IPS-NIHi7 (cell line): Measurements from ENCODE around the gene COX11.

Experiments used
- DNase-seq: peaks from one replicate; pipeline ENCODE4 v3.0.0; 2012; ENCODE audit warnings: mixed read lengths; ENCODE audit errors: extremely low spot score

Gene COX11

GRCh38 chr17:54968262-54968987 lies at the start of gene COX11, which contains the start of gene STXBP4:
Gene COX11 (minus strand): TSS chr17:54968654. CDS start chr17:54968646, 8 bp downstream.
Gene STXBP4 (plus strand): TSS chr17:54968765. CDS start chr17:54986220, 17,455 bp downstream.
- DNase-seq: peak; percentile 94

- DNase-seq: peak; percentile 22
Measured at GRCh38 chr17:55005520-55005919, 37.1 kb upstream of the COX11 start.

- DNase-seq: no peak
Measured at GRCh38 chr17:55004484-55004883, 36.0 kb upstream of the COX11 start.

- DNase-seq: no peak
Measured at GRCh38 chr17:55002458-55002857, 34.0 kb upstream of the COX11 start.

GRCh38 chr17:54996441-54996840 lies 28.0 kb upstream of the COX11 start:
- DNase-seq: no peak

GRCh38 chr17:54992797-54993639 lies 24.6 kb upstream of the COX11 start:
- peak; percentile 44 for DNase-seq

- DNase-seq: no peak
Measured at GRCh38 chr17:54991567-54991966, 23.1 kb upstream of the COX11 start.

GRCh38 chr17:54990118-54990517 lies 21.7 kb upstream of the COX11 start:
- no peak for DNase-seq

- no peak for DNase-seq
Measured at GRCh38 chr17:54985476-54985875, 17.0 kb upstream of the COX11 start.

- DNase-seq: no peak
Measured at GRCh38 chr17:54983260-54983659, 14.8 kb upstream of the COX11 start.

GRCh38 chr17:54982399-54982798 lies 13.9 kb upstream of the COX11 start:
- DNase-seq: no peak

- no peak for DNase-seq
Measured at GRCh38 chr17:54980375-54980774, 11.9 kb upstream of the COX11 start.

- DNase-seq: no peak
Measured at GRCh38 chr17:54979657-54980056, 11.2 kb upstream of the COX11 start.

GRCh38 chr17:54977744-54978143 lies 9.3 kb upstream of the COX11 start:
- no peak for DNase-seq

- no peak for DNase-seq
Measured at GRCh38 chr17:54976316-54976715, 7.9 kb upstream of the COX11 start.

GRCh38 chr17:54974759-54975158 lies 6.3 kb upstream of the COX11 start:
- no peak for DNase-seq

- DNase-seq: no peak
Measured at GRCh38 chr17:54972406-54973138, 4.1 kb upstream of the COX11 start.

- no peak for DNase-seq
Measured at GRCh38 chr17:54971901-54972300, 3.4 kb upstream of the COX11 start.

- no peak for DNase-seq
Measured at GRCh38 chr17:54971147-54971546, 2.7 kb upstream of the COX11 start.

- DNase-seq: no peak
Measured at GRCh38 chr17:54969658-54970572, 1.5 kb upstream of the COX11 start.

- peak; percentile 45 for DNase-seq
Measured at GRCh38 chr17:54968988-54969332, 506 bp upstream of the COX11 start.
